ENCODE results near the gene POLE3.
"Not testable (repeated sequence)": the region's sequence is repeated elsewhere in the genome, so short reads cannot be mapped to it uniquely, and the experiment has no call there.

The POLE3 gene

GRCh38 chr9:113449376-113449775, 38.9 kb upstream of the POLE3 start:
- DNase-seq: no peak
- Histone ChIP-seq H3K79me2 (ENCODE audit: control insufficient read depth, insufficient read depth, low read length, poor library complexity) (peaks cover 4% of the 10 kb centered on the region), H3K36me3 (ENCODE audit: control insufficient read depth in 1 of 2, insufficient read depth in 2 of 2, low read length in 2 of 2) (no peaks in the 10 kb centered on the region), H2AK5ac (ENCODE audit: low read length) (no peak overlapping the region), H3K4ac (ENCODE audit: low read depth, low read length) (no peak overlapping the region), H2BK120ac (ENCODE audit: insufficient read depth, low read length, poor library complexity) (no peak overlapping the region), H3K9ac (ENCODE audit: low read length) (no peak overlapping the region), H3K4me2 (ENCODE audit: low read length) (no peak overlapping the region), H3K23ac (ENCODE audit: low read length) (no peak overlapping the region), H3K4me3 (ENCODE audit: low read depth, low read length) (no peak overlapping the region), H3K79me1 (ENCODE audit: low read length) (peaks cover 13% of the 10 kb centered on the region), H4K8ac (ENCODE audit: low read depth, low read length) (no peak overlapping the region), H3K9me3 (ENCODE audit: insufficient read depth, low read depth, low read length) (no peaks in the 10 kb centered on the region), H3K14ac (ENCODE audit: low read length) (no peak overlapping the region), H2BK12ac (ENCODE audit: low read length) (no peak overlapping the region), H3K18ac (ENCODE audit: low read length) (no peak overlapping the region), H3K27ac (ENCODE audit: low read depth, low read length) (no peak overlapping the region), H3K4me1 (ENCODE audit: control insufficient read depth in 1 of 2, insufficient read depth in 2 of 2, low read length in 2 of 2) (peaks cover 0 to 4% of the 10 kb centered on the region in 2 experiments), H2AFZ (ENCODE audit: insufficient read depth, low read length, poor library complexity) (no peak overlapping the region), H4K91ac (ENCODE audit: low read depth, low read length) (no peak overlapping the region), H2BK5ac (ENCODE audit: low read depth, low read length, poor library complexity) (no peak overlapping the region), H4K12ac (ENCODE audit: low read depth, low read length) (no peak overlapping the region), H3K27me3 (ENCODE audit: insufficient read depth, low read length) (no peaks in the 10 kb centered on the region)
- no CpG with 5 or more reads among the region's 2 CpGs for WGBS (ENCODE audit: extremely low coverage, insufficient coverage, insufficient read length)

GRCh38 chr9:113446323-113446740, 35.9 kb upstream of the POLE3 start:
- DNase-seq: peak in 1 of 2 donors; percentile 74
- Histone ChIP-seq H3K4me2 (ENCODE audit: low read length) (no peak overlapping the region), H3K23ac (ENCODE audit: low read length) (no peak overlapping the region), H3K4me1 (ENCODE audit: control insufficient read depth in 1 of 2, insufficient read depth in 2 of 2, low read length in 2 of 2) (no peaks in the 10 kb centered on the region), H3K9ac (ENCODE audit: low read length) (no peak overlapping the region), H3K18ac (ENCODE audit: low read length) (no peak overlapping the region), H3K27ac (ENCODE audit: low read depth, low read length) (no peak overlapping the region), H3K79me2 (ENCODE audit: control insufficient read depth, insufficient read depth, low read length, poor library complexity) (no peaks in the 10 kb centered on the region), H3K9me3 (ENCODE audit: insufficient read depth, low read depth, low read length) (no peaks in the 10 kb centered on the region), H2BK12ac (ENCODE audit: low read length) (peak overlapping the region; percentile 95), H3K27me3 (ENCODE audit: insufficient read depth, low read length) (no peaks in the 10 kb centered on the region), H3K36me3 (ENCODE audit: control insufficient read depth in 1 of 2, insufficient read depth in 2 of 2, low read length in 2 of 2) (no peaks in the 10 kb centered on the region), H4K12ac (ENCODE audit: low read depth, low read length) (no peak overlapping the region), H4K8ac (ENCODE audit: low read depth, low read length) (peak overlapping the region; percentile 19), H2BK120ac (ENCODE audit: insufficient read depth, low read length, poor library complexity) (peak overlapping the region; percentile 43), H3K4me3 (ENCODE audit: low read depth, low read length) (no peak overlapping the region), H4K91ac (ENCODE audit: low read depth, low read length) (peak overlapping the region; percentile 68), H3K4ac (ENCODE audit: low read depth, low read length) (no peak overlapping the region), H2AK5ac (ENCODE audit: low read length) (peak overlapping the region; percentile 54), H3K79me1 (ENCODE audit: low read length) (peaks cover 8% of the 10 kb centered on the region), H3K14ac (ENCODE audit: low read length) (no peak overlapping the region), H2AFZ (ENCODE audit: insufficient read depth, low read length, poor library complexity) (no peak overlapping the region), H2BK5ac (ENCODE audit: low read depth, low read length, poor library complexity) (no peak overlapping the region)
- no CpG with 5 or more reads among the region's 3 CpGs for WGBS (ENCODE audit: extremely low coverage, insufficient coverage, insufficient read length)

GRCh38 chr9:113444736-113445135, 34.3 kb upstream of the POLE3 start:
- Histone ChIP-seq H4K12ac (ENCODE audit: low read depth, low read length) (no peak overlapping the region), H3K23ac (ENCODE audit: low read length) (peak overlapping the region; percentile 86), H3K14ac (ENCODE audit: low read length) (no peak overlapping the region), H3K4ac (ENCODE audit: low read depth, low read length) (no peak overlapping the region), H3K79me1 (ENCODE audit: low read length) (peaks cover 5% of the 10 kb centered on the region), H4K91ac (ENCODE audit: low read depth, low read length) (peak overlapping the region; percentile 32), H2BK12ac (ENCODE audit: low read length) (no peak overlapping the region), H3K9ac (ENCODE audit: low read length) (peak overlapping the region; percentile 66), H3K36me3 (ENCODE audit: control insufficient read depth in 1 of 2, insufficient read depth in 2 of 2, low read length in 2 of 2) (no peaks in the 10 kb centered on the region), H3K4me2 (ENCODE audit: low read length) (no peak overlapping the region), H4K8ac (ENCODE audit: low read depth, low read length) (no peak overlapping the region), H3K9me3 (ENCODE audit: insufficient read depth, low read depth, low read length) (no peaks in the 10 kb centered on the region), H2AK5ac (ENCODE audit: low read length) (no peak overlapping the region), H3K18ac (ENCODE audit: low read length) (no peak overlapping the region), H2BK5ac (ENCODE audit: low read depth, low read length, poor library complexity) (no peak overlapping the region), H3K4me3 (ENCODE audit: low read depth, low read length) (no peak overlapping the region), H3K27me3 (ENCODE audit: insufficient read depth, low read length) (no peaks in the 10 kb centered on the region), H2BK120ac (ENCODE audit: insufficient read depth, low read length, poor library complexity) (no peak overlapping the region), H3K79me2 (ENCODE audit: control insufficient read depth, insufficient read depth, low read length, poor library complexity) (no peaks in the 10 kb centered on the region), H3K27ac (ENCODE audit: low read depth, low read length) (no peak overlapping the region), H2AFZ (ENCODE audit: insufficient read depth, low read length, poor library complexity) (no peak overlapping the region), H3K4me1 (ENCODE audit: control insufficient read depth in 1 of 2, insufficient read depth in 2 of 2, low read length in 2 of 2) (no peaks in the 10 kb centered on the region)
- no peak for DNase-seq
- no CpG with 5 or more reads among the region's 2 CpGs for WGBS (ENCODE audit: extremely low coverage, insufficient coverage, insufficient read length)

- not testable (repeated sequence) for H2AK5ac ChIP-seq (ENCODE audit: low read length); H3K18ac ChIP-seq (ENCODE audit: low read length); H3K9ac ChIP-seq (ENCODE audit: low read length); H4K8ac ChIP-seq (ENCODE audit: low read depth, low read length); H3K4me2 ChIP-seq (ENCODE audit: low read length); H3K4me1 ChIP-seq (ENCODE audit: control insufficient read depth in 1 of 2, insufficient read depth in 2 of 2, low read length in 2 of 2); H2BK12ac ChIP-seq (ENCODE audit: low read length); H3K27me3 ChIP-seq (ENCODE audit: insufficient read depth, low read length); H3K36me3 ChIP-seq (ENCODE audit: control insufficient read depth in 1 of 2, insufficient read depth in 2 of 2, low read length in 2 of 2); H3K9me3 ChIP-seq (ENCODE audit: insufficient read depth, low read depth, low read length); H2AFZ ChIP-seq (ENCODE audit: insufficient read depth, low read length, poor library complexity); DNase-seq; H3K14ac ChIP-seq (ENCODE audit: low read length); H3K23ac ChIP-seq (ENCODE audit: low read length); H3K79me2 ChIP-seq (ENCODE audit: control insufficient read depth, insufficient read depth, low read length, poor library complexity); H3K79me1 ChIP-seq (ENCODE audit: low read length); H2BK120ac ChIP-seq (ENCODE audit: insufficient read depth, low read length, poor library complexity); H4K12ac ChIP-seq (ENCODE audit: low read depth, low read length); H2BK5ac ChIP-seq (ENCODE audit: low read depth, low read length, poor library complexity); H3K4me3 ChIP-seq (ENCODE audit: low read depth, low read length); H4K91ac ChIP-seq (ENCODE audit: low read depth, low read length); H3K27ac ChIP-seq (ENCODE audit: low read depth, low read length); H3K4ac ChIP-seq (ENCODE audit: low read depth, low read length)
- WGBS (ENCODE audit: extremely low coverage, insufficient coverage, insufficient read length): no CpG with 5 or more reads among the region's 1 CpG
Measured at GRCh38 chr9:113437716-113438115, 27.2 kb upstream of the POLE3 start.

Data from trophoblast cell (in vitro differentiated cells and primary cell).